ENCODE data around the gene HADHA.
A peak's percentile ranks its signal among the peaks of the same experiment; 100 is the strongest.

The HADHA gene

GRCh38 chr2:26185954-26186770 is 58.3 kb downstream of the HADHA start:
- no peak overlapping the region for H3K4me3 ChIP-seq (ENCODE audit: low read depth, low read length)

GRCh38 chr2:26185304-26185928 is 59.0 kb downstream of the HADHA start:
- no peak for TF ChIP-seq CTCF (IDR thresholded peaks at IDR 0.05; ENCODE audit: low read depth, low read length)
- peak overlapping the region; percentile 41 for H3K4me3 ChIP-seq (ENCODE audit: low read depth, low read length)

More at GRCh38 chr2:26185954-26186770, 58.3 kb downstream of the HADHA start:
- TF ChIP-seq CTCF (IDR thresholded peaks at IDR 0.05; ENCODE audit: low read depth, low read length): no peak

GRCh38 chr2:26184555-26185303 is 59.7 kb downstream of the HADHA start:
- TF ChIP-seq CTCF (IDR thresholded peaks at IDR 0.05; ENCODE audit: low read depth, low read length): peak; percentile 38; the same call in 1 of the 2 replicates
- peak overlapping the region; percentile 41 for H3K4me3 ChIP-seq (ENCODE audit: low read depth, low read length)

GRCh38 chr2:26184121-26184520 is 60.3 kb downstream of the HADHA start:
- H3K4me3 ChIP-seq (ENCODE audit: low read depth, low read length): no peak overlapping the region

GRCh38 chr2:26182887-26183630 is 61.4 kb downstream of the HADHA start:
- no peak overlapping the region for H3K4me3 ChIP-seq (ENCODE audit: low read depth, low read length)
- TF ChIP-seq CTCF (IDR thresholded peaks at IDR 0.05; ENCODE audit: low read depth, low read length): no peak

More at GRCh38 chr2:26184121-26184520, 60.3 kb downstream of the HADHA start:
- no peak for TF ChIP-seq CTCF (IDR thresholded peaks at IDR 0.05; ENCODE audit: low read depth, low read length)

GRCh38 chr2:26182441-26182840 is 62.0 kb downstream of the HADHA start:
- no peak for TF ChIP-seq CTCF (IDR thresholded peaks at IDR 0.05; ENCODE audit: low read depth, low read length)
- H3K4me3 ChIP-seq (ENCODE audit: low read depth, low read length): no peak overlapping the region

Measured in WI38 (cell line).